Measurements from ENCODE around the gene CLTCL1. TPM values are rescaled to one million over a fixed set of nuclear protein-coding genes. Genes with fewer than 3 reads are reported as not detected.

Gene CLTCL1
- total and polyA plus RNA-seq, 11 donors: 4.6 to 20.9 (median 10.2) TPM

DNA sequence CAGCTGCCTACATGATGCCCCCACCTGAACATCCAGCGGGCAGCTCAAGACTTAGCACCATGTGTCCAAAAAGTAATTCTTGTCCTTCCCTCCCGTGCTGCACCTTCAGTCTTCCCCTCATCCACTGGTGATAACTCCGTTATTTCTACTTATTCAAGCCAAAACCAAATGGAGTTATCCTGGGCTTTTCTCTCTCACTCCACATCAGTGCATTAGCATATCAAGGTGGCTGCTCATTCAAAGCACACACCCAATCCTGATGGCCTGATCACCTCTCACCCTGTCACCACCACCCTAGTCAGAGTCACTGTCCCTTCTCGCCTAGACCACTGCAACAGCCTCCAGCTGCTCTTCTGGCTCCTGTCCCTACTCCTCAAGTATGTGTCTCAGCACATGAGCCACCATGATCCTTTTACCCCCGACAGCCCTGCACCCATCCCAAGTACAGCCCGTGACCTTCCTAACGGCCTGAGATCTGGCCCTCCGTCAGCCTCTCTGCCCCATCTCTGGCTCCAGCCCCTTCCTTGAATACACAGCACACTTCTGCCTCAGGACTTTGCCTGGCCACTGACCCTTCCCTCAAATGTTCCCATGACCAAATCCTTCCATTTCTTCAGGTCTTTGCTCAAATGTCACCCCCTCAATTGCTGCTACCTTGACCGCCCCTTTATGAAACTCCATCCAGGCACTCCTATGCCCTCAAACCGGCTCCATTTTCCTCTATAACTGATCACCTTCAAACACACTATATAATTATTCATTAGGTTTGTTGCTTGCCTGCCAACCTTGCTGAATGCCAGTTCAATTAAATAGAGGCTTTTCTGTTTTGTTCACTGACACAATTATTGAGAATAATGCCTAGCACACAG is 93.3 kb downstream of the CLTCL1 start:
- Histone ChIP-seq H3K4me1 (no peaks in the 10 kb centered on the region), H3K36me3 (peaks cover 0 to 49% (median 19%) of the 10 kb centered on the region in 9 donors), H3K4me3 (no peak overlapping the region), H3K27ac (no peak overlapping the region), H3K9me3 (no peaks in the 10 kb centered on the region), H3K27me3 (no peaks in the 10 kb centered on the region)
- ATAC-seq (no peak), DNase-seq (no peak)
- intact Hi-C loops (cut with DNase I): loop anchor here in 1 of 10 donors (10.0 kb wide), 1 partner anchor 267 kb away; no protein-coding TSS in a partner anchor
- no peak for TF ChIP-seq POLR2A (IDR thresholded peaks at IDR 0.05)
- TF ChIP-seq, protein P1, sequence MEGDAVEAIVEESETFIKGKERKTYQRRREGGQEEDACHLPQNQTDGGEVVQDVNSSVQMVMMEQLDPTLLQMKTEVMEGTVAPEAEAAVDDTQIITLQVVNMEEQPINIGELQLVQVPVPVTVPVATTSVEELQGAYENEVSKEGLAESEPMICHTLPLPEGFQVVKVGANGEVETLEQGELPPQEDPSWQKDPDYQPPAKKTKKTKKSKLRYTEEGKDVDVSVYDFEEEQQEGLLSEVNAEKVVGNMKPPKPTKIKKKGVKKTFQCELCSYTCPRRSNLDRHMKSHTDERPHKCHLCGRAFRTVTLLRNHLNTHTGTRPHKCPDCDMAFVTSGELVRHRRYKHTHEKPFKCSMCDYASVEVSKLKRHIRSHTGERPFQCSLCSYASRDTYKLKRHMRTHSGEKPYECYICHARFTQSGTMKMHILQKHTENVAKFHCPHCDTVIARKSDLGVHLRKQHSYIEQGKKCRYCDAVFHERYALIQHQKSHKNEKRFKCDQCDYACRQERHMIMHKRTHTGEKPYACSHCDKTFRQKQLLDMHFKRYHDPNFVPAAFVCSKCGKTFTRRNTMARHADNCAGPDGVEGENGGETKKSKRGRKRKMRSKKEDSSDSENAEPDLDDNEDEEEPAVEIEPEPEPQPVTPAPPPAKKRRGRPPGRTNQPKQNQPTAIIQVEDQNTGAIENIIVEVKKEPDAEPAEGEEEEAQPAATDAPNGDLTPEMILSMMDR (IDR thresholded peaks at IDR 0.05): no peak
- WGBS, 4 donors: 90 to 93% (median 91%) methylated on average over 10 of the region's 10 CpGs

DNA sequence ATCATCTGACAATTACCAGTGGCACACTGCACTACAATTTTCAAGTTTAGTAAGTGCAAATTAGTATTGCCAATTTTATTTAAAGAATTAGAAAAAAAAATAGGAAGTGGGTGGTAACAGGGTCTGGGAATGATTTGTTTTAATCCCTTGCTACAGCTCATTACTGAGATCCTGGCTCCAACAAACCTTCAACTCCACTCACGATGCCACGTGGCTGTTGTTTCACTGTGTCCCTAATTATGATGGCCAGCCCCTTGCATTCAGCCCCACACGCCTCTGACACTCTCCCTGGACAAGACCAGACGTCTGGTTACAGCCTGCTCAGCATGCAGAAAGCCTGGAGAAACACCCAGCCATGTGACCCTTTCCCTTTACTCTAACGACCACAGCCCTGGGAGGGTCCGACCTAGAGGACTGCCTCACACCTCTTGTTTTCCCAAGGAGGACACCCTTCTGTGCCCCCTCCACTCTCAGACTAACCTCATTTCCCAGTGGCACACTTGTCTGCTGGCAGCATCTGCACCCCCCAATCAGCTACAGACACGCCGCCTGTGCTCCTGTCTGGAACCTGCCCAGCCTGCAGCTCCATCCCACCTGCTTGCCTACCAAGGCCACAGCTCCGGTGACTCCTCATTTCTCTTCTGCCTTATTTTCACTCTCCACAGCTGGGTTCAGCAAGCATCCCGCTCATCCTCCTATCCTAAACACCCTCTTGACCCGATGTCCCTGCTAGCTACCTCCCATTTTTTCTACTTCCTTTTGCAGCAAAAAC is 94.5 kb downstream of the CLTCL1 start:
- H3K9me3 ChIP-seq: no peaks in the 10 kb centered on the region
- no peaks in the 10 kb centered on the region for H3K27me3 ChIP-seq
- ATAC-seq (no peak), DNase-seq (no peak)
- intact Hi-C loops (cut with DNase I): loop anchor here in 1 of 10 donors (10.0 kb wide), 1 partner anchor 268 kb away; no protein-coding TSS in a partner anchor
- H3K4me1 ChIP-seq: no peaks in the 10 kb centered on the region
- TF ChIP-seq, protein P1 (IDR thresholded peaks at IDR 0.05): no peak
- no peak for TF ChIP-seq POLR2A (IDR thresholded peaks at IDR 0.05)
- H3K4me3 ChIP-seq: no peak overlapping the region
- H3K36me3 ChIP-seq: peaks cover 0 to 49% (median 19%) of the 10 kb centered on the region in 9 donors
- 84 to 89% (median 85%) methylated on average over 11 of the region's 11 CpGs for WGBS, 4 donors
- H3K27ac ChIP-seq: no peak overlapping the region

DNA sequence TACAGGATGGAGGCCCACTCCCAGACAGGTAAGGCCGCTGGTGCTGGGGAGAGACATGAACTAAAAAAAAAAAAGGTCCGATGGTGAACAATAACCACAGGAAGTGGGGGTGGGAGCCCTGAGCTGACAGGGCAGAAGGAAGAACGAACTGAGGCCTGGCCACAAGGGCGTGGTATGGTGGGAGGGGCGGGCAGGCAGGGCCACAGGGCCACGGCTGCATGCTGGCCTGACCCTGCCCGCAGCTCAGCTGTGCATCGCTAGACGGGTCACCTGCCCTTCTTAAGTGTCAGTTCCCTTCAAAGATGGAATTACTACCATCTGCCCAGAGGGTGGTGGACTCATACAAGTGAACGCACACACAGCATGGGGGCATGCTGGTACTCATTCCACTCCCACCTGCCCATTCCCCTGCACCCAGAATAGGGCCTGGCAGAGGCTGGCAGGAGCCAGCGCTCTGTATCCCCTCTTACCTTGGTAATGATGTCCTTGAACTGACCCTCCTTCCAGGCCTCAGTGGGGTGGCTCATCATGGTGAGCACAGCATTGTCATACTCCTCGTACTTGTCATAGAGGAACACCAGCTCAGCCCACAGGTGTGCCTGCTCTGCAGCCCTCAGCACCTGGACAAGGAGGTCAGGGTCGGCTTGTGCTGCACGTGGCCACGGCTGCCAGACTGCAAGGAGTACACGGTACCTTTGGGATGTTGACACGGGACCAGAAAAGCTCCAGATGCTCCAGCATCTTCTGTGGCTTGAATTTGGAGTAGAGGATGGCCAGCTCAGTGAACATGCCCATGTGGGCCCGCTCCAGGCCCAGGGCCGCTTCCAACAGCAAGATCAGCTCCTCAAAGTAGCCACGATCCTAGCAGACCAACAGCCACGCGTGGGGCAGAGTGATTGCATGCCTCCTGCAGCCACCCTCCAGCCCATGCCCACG is 95.5 kb downstream of the CLTCL1 start:
- ATAC-seq (peak in 1 of 4 donors; percentile 11), DNase-seq (no peak)
- H3K27ac ChIP-seq: no peak overlapping the region
- H3K36me3 ChIP-seq: peaks cover 0 to 46% (median 19%) of the 10 kb centered on the region in 9 donors
- WGBS, 4 donors: 87 to 90% (median 88%) methylated on average over 22 to 23 of the region's 23 CpGs
- H3K4me1 ChIP-seq: no peaks in the 10 kb centered on the region
- TF ChIP-seq, protein P1 (IDR thresholded peaks at IDR 0.05): no peak
- TF ChIP-seq POLR2A (IDR thresholded peaks at IDR 0.05): no peak
- no peaks in the 10 kb centered on the region for H3K9me3 ChIP-seq
- H3K27me3 ChIP-seq: no peaks in the 10 kb centered on the region
- no peak overlapping the region for H3K4me3 ChIP-seq
- intact Hi-C loops (cut with DNase I): loop anchor here in 1 of 10 donors (10.0 kb wide), 1 partner anchor 269 kb away; no protein-coding TSS in a partner anchor

All from heart left ventricle (tissue), 16 donors.